Anterior cingulate cortex (tissue), 58 donors: ENCODE results near the gene IDH3G.
"Not testable (repeated sequence)": the region's sequence is repeated elsewhere in the genome, so short reads cannot be mapped to it uniquely, and the experiment has no call there.

Source experiments
- DNase-seq, 58 donors: peaks; one replicate each; lab custom pipeline; 2025; lab: John Stamatoyannopoulos, UW

IDH3G gene

GRCh38 chrX:153818064-153818463, 23.9 kb upstream of the IDH3G start:
- DNase-seq, result not testable (repeated sequence)

GRCh38 chrX:153816831-153817690, 22.9 kb upstream of the IDH3G start:
- no peak for DNase-seq

- DNase-seq, result no peak
These were observed 20.6 kb upstream of the IDH3G start for GRCh38 chrX:153814591-153815315.

GRCh38 chrX:153813161-153813560, 19.0 kb upstream of the IDH3G start:
- no peak for DNase-seq

- DNase-seq, result peak in 1 of 58 donors; percentile 17
These were observed 18.0 kb upstream of the IDH3G start for GRCh38 chrX:153812220-153812619.

- DNase-seq, result no peak
These were observed 13.8 kb upstream of the IDH3G start for GRCh38 chrX:153807976-153808375.

GRCh38 chrX:153806999-153807575, 12.9 kb upstream of the IDH3G start:
- no peak for DNase-seq

GRCh38 chrX:153805436-153805835, 11.3 kb upstream of the IDH3G start:
- no peak for DNase-seq

- no peak for DNase-seq
These were observed 10.4 kb upstream of the IDH3G start for GRCh38 chrX:153804621-153805020.

GRCh38 chrX:153804100-153804595, 10.0 kb upstream of the IDH3G start:
- no peak for DNase-seq

GRCh38 chrX:153803211-153804099, 9.3 kb upstream of the IDH3G start:
- DNase-seq, result no peak

- no peak for DNase-seq
These were observed 8.4 kb upstream of the IDH3G start for GRCh38 chrX:153802513-153803045.

GRCh38 chrX:153801669-153802068, 7.5 kb upstream of the IDH3G start:
- no peak for DNase-seq

- no peak for DNase-seq
These were observed 6.6 kb upstream of the IDH3G start for GRCh38 chrX:153800746-153801145.

- DNase-seq, result peak in 13 of 58 donors; percentile 2 to 63 (median 24)
These were observed 6.1 kb upstream of the IDH3G start for GRCh38 chrX:153800177-153800722.

GRCh38 chrX:153799326-153799725, 5.2 kb upstream of the IDH3G start:
- DNase-seq, result no peak

GRCh38 chrX:153797415-153798015, 3.3 kb upstream of the IDH3G start:
- no peak for DNase-seq

GRCh38 chrX:153794897-153795816, 982 bp upstream of the IDH3G start:
- peak in 1 of 58 donors; percentile 38 for DNase-seq
